ENCODE data around the gene MDC1.

MDC1 gene

DNA sequence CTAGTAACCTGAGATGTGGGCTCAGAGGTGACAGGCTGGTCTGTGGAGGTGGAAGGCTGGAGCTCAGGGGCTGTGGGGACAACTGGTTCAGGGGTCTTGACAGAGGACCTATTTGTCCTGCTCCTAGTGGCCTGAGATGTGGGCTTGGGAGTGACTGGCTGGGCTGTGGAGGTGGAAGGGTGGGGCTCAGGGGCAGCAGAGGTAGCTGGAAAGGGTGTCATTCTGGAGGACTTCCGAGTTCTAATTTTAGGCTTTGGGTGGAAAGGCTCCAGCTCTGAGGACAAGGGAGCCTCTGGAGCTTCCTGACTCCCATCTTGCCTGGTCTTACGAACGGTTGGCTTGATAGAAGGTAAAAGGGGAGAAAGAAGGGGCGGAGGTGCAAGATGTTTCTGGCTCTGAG, 11.5 kb downstream of the MDC1 start:
- Histone ChIP-seq H3K4me1 (ENCODE audit: low read length) (no peaks in the 10 kb centered on the region), H4K20me1 (ENCODE audit: insufficient read depth, low read length) (no peaks in the 10 kb centered on the region), H3K27me3 (replicated peaks; ENCODE audit: insufficient read depth, low read length) (no peaks in the 10 kb centered on the region), H3K27ac (ENCODE audit: low read length) (no peak overlapping the region), H2AFZ (ENCODE audit: low read length) (no peak overlapping the region), H3F3A (ENCODE audit: insufficient read depth, low read length) (no peaks in the 10 kb centered on the region), H3K9ac (ENCODE audit: low read length) (no peak overlapping the region), H3K9me2 (replicated peaks; ENCODE audit: insufficient read depth, low read length) (no peaks in the 10 kb centered on the region), H3K79me2 (ENCODE audit: low read length) (no peaks in the 10 kb centered on the region), H3K4me2 (ENCODE audit: low read depth, low read length) (no peak overlapping the region), H3K4me3 (ENCODE audit: low read length) (no peak overlapping the region), H3K36me3 (replicated peaks; ENCODE audit: insufficient read depth, low read length) (no peaks in the 10 kb centered on the region), H3K9me3 (replicated peaks; ENCODE audit: insufficient read depth, low read length) (no peaks in the 10 kb centered on the region)
- DNase-seq, result no peak
- TF ChIP-seq EZH2phosphoT487 (IDR thresholded peaks at IDR 0.05; ENCODE audit: low read length), result no peak
- TF ChIP-seq, protein P1, sequence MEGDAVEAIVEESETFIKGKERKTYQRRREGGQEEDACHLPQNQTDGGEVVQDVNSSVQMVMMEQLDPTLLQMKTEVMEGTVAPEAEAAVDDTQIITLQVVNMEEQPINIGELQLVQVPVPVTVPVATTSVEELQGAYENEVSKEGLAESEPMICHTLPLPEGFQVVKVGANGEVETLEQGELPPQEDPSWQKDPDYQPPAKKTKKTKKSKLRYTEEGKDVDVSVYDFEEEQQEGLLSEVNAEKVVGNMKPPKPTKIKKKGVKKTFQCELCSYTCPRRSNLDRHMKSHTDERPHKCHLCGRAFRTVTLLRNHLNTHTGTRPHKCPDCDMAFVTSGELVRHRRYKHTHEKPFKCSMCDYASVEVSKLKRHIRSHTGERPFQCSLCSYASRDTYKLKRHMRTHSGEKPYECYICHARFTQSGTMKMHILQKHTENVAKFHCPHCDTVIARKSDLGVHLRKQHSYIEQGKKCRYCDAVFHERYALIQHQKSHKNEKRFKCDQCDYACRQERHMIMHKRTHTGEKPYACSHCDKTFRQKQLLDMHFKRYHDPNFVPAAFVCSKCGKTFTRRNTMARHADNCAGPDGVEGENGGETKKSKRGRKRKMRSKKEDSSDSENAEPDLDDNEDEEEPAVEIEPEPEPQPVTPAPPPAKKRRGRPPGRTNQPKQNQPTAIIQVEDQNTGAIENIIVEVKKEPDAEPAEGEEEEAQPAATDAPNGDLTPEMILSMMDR (IDR thresholded peaks at IDR 0.05; ENCODE audit: low read length), result no peak
- no peak for TF ChIP-seq EZH2 (optimal IDR thresholded peaks at IDR 0.05; ENCODE audit: low read depth, low read length)

DNA sequence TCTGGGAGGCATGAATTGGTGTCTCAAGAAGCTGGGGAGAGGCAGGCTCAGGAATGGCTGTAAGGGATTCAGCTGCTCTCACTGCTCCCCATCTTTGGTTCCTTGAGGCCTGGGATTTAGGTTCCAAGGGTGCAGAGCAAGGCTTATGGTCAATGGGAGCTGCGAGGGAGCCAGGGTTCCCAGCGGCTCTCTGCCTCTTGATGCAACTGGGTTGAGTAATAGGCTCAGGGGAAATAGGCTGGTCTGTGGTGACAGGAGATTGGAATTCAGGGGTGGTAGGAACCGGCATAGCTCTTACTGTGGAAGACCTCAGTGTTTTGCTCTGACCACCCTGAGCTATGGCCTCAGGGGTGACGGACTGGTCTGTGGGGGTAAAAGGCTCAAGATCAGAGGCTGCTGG, 13.3 kb downstream of the MDC1 start:
- Histone ChIP-seq H3K36me3 (replicated peaks; ENCODE audit: insufficient read depth, low read length) (no peaks in the 10 kb centered on the region), H3K27ac (ENCODE audit: low read length) (no peak overlapping the region)

DNA sequence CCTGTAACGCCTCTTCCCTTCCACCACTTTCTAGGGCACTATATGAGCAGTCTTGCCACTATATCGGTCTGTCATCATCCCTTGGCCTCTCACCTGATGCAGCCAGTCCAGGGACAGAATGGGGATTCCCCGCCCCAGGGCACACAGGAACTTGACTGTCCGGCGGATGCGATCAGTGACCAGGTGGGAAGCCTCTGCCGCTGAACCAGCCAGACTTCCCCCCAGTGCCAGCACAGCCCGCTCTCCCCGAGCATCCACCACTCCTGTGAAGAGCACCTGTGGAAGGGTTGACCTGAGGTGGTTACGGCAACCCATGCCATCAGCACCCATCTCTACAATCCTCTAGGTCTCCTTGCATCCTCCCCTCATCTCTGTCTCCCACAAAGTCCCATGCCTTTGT, 14.1 kb downstream of the MDC1 start:
- Histone ChIP-seq H3K79me2 (ENCODE audit: low read length) (no peaks in the 10 kb centered on the region), H3K9me2 (replicated peaks; ENCODE audit: insufficient read depth, low read length) (no peaks in the 10 kb centered on the region), H3K9ac (ENCODE audit: low read length) (no peak overlapping the region), H3K4me2 (ENCODE audit: low read depth, low read length) (no peak overlapping the region), H3K27ac (ENCODE audit: low read length) (no peak overlapping the region), H3K27me3 (replicated peaks; ENCODE audit: insufficient read depth, low read length) (no peaks in the 10 kb centered on the region), H3K36me3 (replicated peaks; ENCODE audit: insufficient read depth, low read length) (no peaks in the 10 kb centered on the region), H2AFZ (ENCODE audit: low read length) (no peak overlapping the region), H3K4me1 (ENCODE audit: low read length) (no peaks in the 10 kb centered on the region), H3F3A (ENCODE audit: insufficient read depth, low read length) (no peaks in the 10 kb centered on the region), H3K4me3 (ENCODE audit: low read length) (no peak overlapping the region), H4K20me1 (ENCODE audit: insufficient read depth, low read length) (no peaks in the 10 kb centered on the region), H3K9me3 (replicated peaks; ENCODE audit: insufficient read depth, low read length) (no peaks in the 10 kb centered on the region)
- TF ChIP-seq EZH2phosphoT487 (IDR thresholded peaks at IDR 0.05; ENCODE audit: low read length), result no peak
- no peak for TF ChIP-seq EZH2 (optimal IDR thresholded peaks at IDR 0.05; ENCODE audit: low read depth, low read length)
- TF ChIP-seq, protein P1 (IDR thresholded peaks at IDR 0.05; ENCODE audit: low read length), result no peak
- no peak for DNase-seq

More for the DNA sequence above, 13.3 kb downstream of the MDC1 start:
- Histone ChIP-seq H3K4me1 (ENCODE audit: low read length) (no peaks in the 10 kb centered on the region), H3K27me3 (replicated peaks; ENCODE audit: insufficient read depth, low read length) (no peaks in the 10 kb centered on the region), H3K4me3 (ENCODE audit: low read length) (no peak overlapping the region), H3K9ac (ENCODE audit: low read length) (no peak overlapping the region), H3K4me2 (ENCODE audit: low read depth, low read length) (no peak overlapping the region), H4K20me1 (ENCODE audit: insufficient read depth, low read length) (no peaks in the 10 kb centered on the region), H3K9me3 (replicated peaks; ENCODE audit: insufficient read depth, low read length) (no peaks in the 10 kb centered on the region), H3F3A (ENCODE audit: insufficient read depth, low read length) (no peaks in the 10 kb centered on the region), H2AFZ (ENCODE audit: low read length) (no peak overlapping the region), H3K79me2 (ENCODE audit: low read length) (no peaks in the 10 kb centered on the region), H3K9me2 (replicated peaks; ENCODE audit: insufficient read depth, low read length) (no peaks in the 10 kb centered on the region)
- no peak for DNase-seq
- TF ChIP-seq, protein P1 (IDR thresholded peaks at IDR 0.05; ENCODE audit: low read length), result no peak
- TF ChIP-seq EZH2phosphoT487 (IDR thresholded peaks at IDR 0.05; ENCODE audit: low read length) (no peak), EZH2 (optimal IDR thresholded peaks at IDR 0.05; ENCODE audit: low read depth, low read length) (no peak)

Data from MM.1S (cell line).